ENCODE data around the gene ARID3A. TPM values are rescaled to one million over a fixed set of nuclear protein-coding genes. Genes with fewer than 3 reads are reported as not detected.
A peak's percentile ranks its signal among the peaks of the same experiment; 100 is the strongest.

ARID3A gene
- total RNA-seq, 1 experiment from 2014 or later = 0.85 TPM

DNA sequence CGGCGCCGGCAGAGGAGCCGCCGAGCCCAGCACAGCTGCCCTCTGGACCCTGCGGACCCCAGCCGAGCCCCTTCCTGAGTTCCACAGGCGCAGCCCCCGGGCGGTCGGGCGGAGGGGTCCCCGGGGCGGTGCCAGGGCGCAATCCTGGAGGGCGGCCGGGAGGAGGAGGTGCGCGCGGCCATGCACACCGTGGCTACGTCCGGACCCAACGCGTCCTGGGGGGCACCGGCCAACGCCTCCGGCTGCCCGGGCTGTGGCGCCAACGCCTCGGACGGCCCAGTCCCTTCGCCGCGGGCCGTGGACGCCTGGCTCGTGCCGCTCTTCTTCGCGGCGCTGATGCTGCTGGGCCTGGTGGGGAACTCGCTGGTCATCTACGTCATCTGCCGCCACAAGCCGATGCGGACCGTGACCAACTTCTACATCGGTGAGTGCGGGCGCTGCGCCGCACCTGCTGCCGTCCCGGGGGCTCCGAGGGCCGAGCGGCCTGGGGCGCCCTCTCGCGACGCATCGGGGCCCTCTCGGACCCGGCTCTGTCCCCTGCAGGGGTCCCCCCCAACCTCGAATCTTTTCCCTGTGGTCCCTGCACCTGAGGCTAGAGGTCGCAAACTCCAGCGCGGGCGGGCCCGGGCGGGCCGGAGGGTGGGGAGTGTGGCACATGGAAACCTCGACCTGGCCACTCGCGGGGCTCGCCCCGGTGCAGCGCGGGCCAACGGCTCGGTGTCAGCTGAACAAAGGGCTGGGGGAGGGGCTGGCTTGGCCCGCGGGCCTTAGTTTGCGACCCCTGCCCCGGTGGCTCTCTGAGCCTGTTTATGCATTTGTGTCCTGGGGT, 8.3 kb upstream of the ARID3A start, which contains the start of gene KISS1R:
Gene KISS1R (plus strand): TSS at position 11 of the 829 bp plus-strand sequence. CDS start 170 bp downstream, at position 181.
- intact Hi-C loops (cut with micrococcal nuclease; ENCODE audit: unreplicated experiment) = no loop called here
- peak; percentile 40 for DNase-seq
- H3K9me3 Mint-ChIP-seq (ENCODE audit: low read depth, unreplicated experiment) = no peaks in the 10 kb centered on the region
- no peak within 1 kb of the TSS for H3K27ac Mint-ChIP-seq (ENCODE audit: unreplicated experiment)
- TF ChIP-seq, protein P1, sequence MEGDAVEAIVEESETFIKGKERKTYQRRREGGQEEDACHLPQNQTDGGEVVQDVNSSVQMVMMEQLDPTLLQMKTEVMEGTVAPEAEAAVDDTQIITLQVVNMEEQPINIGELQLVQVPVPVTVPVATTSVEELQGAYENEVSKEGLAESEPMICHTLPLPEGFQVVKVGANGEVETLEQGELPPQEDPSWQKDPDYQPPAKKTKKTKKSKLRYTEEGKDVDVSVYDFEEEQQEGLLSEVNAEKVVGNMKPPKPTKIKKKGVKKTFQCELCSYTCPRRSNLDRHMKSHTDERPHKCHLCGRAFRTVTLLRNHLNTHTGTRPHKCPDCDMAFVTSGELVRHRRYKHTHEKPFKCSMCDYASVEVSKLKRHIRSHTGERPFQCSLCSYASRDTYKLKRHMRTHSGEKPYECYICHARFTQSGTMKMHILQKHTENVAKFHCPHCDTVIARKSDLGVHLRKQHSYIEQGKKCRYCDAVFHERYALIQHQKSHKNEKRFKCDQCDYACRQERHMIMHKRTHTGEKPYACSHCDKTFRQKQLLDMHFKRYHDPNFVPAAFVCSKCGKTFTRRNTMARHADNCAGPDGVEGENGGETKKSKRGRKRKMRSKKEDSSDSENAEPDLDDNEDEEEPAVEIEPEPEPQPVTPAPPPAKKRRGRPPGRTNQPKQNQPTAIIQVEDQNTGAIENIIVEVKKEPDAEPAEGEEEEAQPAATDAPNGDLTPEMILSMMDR (IDR thresholded peaks at IDR 0.05; ENCODE audit: unreplicated experiment) = peak; percentile 48
- H3K36me3 Mint-ChIP-seq (ENCODE audit: insufficient read depth, unreplicated experiment) = peaks cover 11% of the 10 kb centered on the region
- BruUV-seq (replicated peaks) = no TSS peak
- H3K4me3 Mint-ChIP-seq (ENCODE audit: low read depth, unreplicated experiment) = no peak within 1 kb of the TSS
- H3K4me1 Mint-ChIP-seq (ENCODE audit: low read depth, unreplicated experiment) = no peaks in the 10 kb centered on the region
- H3K27me3 Mint-ChIP-seq (ENCODE audit: unreplicated experiment) = peaks cover 20% of the 10 kb centered on the region
- CTCF ChIA-PET = no interaction called here

DNA sequence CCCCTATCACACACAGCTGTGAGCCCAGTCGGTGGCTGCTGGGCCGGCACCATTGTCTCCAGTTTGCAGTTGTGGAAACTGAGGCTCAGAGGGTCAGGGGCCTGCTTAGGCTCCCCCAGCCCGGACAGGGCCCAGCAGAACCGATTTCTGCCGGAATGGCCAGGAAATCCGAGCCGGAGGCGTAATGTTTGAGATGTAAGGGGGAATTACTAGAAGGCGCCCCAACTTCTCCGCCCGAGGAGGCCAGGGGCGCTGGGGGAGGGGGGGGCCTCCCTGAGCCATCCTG, 7.7 kb upstream of the ARID3A start:
- CTCF ChIA-PET = no interaction called here
- TF ChIP-seq, protein P1 (IDR thresholded peaks at IDR 0.05; ENCODE audit: unreplicated experiment) = no peak
- peaks cover 20% of the 10 kb centered on the region for H3K27me3 Mint-ChIP-seq (ENCODE audit: unreplicated experiment)
- no TSS peak for BruUV-seq (replicated peaks)
- intact Hi-C loops (cut with micrococcal nuclease; ENCODE audit: unreplicated experiment) = no loop called here
- no peak overlapping the region for H3K27ac Mint-ChIP-seq (ENCODE audit: unreplicated experiment)
- no peak for DNase-seq
- no peaks in the 10 kb centered on the region for H3K4me1 Mint-ChIP-seq (ENCODE audit: low read depth, unreplicated experiment)
- peaks cover 6% of the 10 kb centered on the region for H3K36me3 Mint-ChIP-seq (ENCODE audit: insufficient read depth, unreplicated experiment)
- no peaks in the 10 kb centered on the region for H3K9me3 Mint-ChIP-seq (ENCODE audit: low read depth, unreplicated experiment)
- no peak overlapping the region for H3K4me3 Mint-ChIP-seq (ENCODE audit: low read depth, unreplicated experiment)

GRCh38 chr19:918481-919198, 7.2 kb upstream of the ARID3A start:
- H3K27me3 Mint-ChIP-seq (ENCODE audit: unreplicated experiment) = peaks cover 20% of the 10 kb centered on the region
- no peak overlapping the region for H3K4me3 Mint-ChIP-seq (ENCODE audit: low read depth, unreplicated experiment)
- no peaks in the 10 kb centered on the region for H3K4me1 Mint-ChIP-seq (ENCODE audit: low read depth, unreplicated experiment)
- no peaks in the 10 kb centered on the region for H3K9me3 Mint-ChIP-seq (ENCODE audit: low read depth, unreplicated experiment)
- TF ChIP-seq, protein P1 (IDR thresholded peaks at IDR 0.05; ENCODE audit: unreplicated experiment) = no peak
- peaks cover 2% of the 10 kb centered on the region for H3K36me3 Mint-ChIP-seq (ENCODE audit: insufficient read depth, unreplicated experiment)
- BruUV-seq (replicated peaks) = no TSS peak
- intact Hi-C loops (cut with micrococcal nuclease; ENCODE audit: unreplicated experiment) = no loop called here
- CTCF ChIA-PET = interaction anchor here (0.6 to 0.8 kb wide), 2 partner anchors 10 to 62 kb away, joined by 5 to 7 read pairs; no protein-coding TSS in a partner anchor
- DNase-seq = peak; percentile 13
- no peak overlapping the region for H3K27ac Mint-ChIP-seq (ENCODE audit: unreplicated experiment)

- DNase-seq = peak; percentile 39
- no peak overlapping the region for H3K4me3 Mint-ChIP-seq (ENCODE audit: low read depth, unreplicated experiment)
- no peaks in the 10 kb centered on the region for H3K9me3 Mint-ChIP-seq (ENCODE audit: low read depth, unreplicated experiment)
- H3K36me3 Mint-ChIP-seq (ENCODE audit: insufficient read depth, unreplicated experiment) = no peaks in the 10 kb centered on the region
- H3K27ac Mint-ChIP-seq (ENCODE audit: unreplicated experiment) = no peak overlapping the region
- CTCF ChIA-PET = interaction anchor here (0.8 kb wide), 1 partner anchor 11 kb away, joined by 7 read pairs; no protein-coding TSS in a partner anchor
- TF ChIP-seq, protein P1 (IDR thresholded peaks at IDR 0.05; ENCODE audit: unreplicated experiment) = no peak
- H3K4me1 Mint-ChIP-seq (ENCODE audit: low read depth, unreplicated experiment) = no peaks in the 10 kb centered on the region
- intact Hi-C loops (cut with micrococcal nuclease; ENCODE audit: unreplicated experiment) = loop anchor here (2.0 to 5.0 kb wide), 2 partner anchors 63 to 147 kb away; no protein-coding TSS in a partner anchor
- H3K27me3 Mint-ChIP-seq (ENCODE audit: unreplicated experiment) = peaks cover 20% of the 10 kb centered on the region
- BruUV-seq (replicated peaks) = no TSS peak
Measured at GRCh38 chr19:919199-920050, 6.4 kb upstream of the ARID3A start.

All from Calu3 (cell line).